Measurements from ENCODE around the gene KMT2E. TPM values are rescaled to one million over a fixed set of nuclear protein-coding genes. Genes with fewer than 3 reads are reported as not detected.

Gene KMT2E
- total and polyA plus RNA-seq, 2 donors (not counting 1 experiment from before 2014, with no cell fraction given), result 32.4 to 328 TPM

GRCh38 chr7:104984585-104985258 lies 29.3 kb upstream of the KMT2E start:
- TF ChIP-seq CTCF (IDR thresholded peaks at IDR 0.05) (no peak), EZH2 (IDR thresholded peaks at IDR 0.05; ENCODE audit: borderline replicate concordance, insufficient read depth, low read depth, low read length, poor library complexity, severe bottlenecking) (no peak)
- POLR2A ChIA-PET, result interaction anchor here (0.6 to 7.8 kb wide), 6 partner anchors 26 to 68 kb away, joined by 3 to 101 read pairs (median 11); partner anchors contain the start of gene KMT2E
- Histone ChIP-seq H3K36me3 (replicated peaks in 1 of 2; ENCODE audit: control extremely low read depth in 1 of 2, control insufficient read depth in 1 of 2, extremely low read depth in 1 of 2, insufficient read depth in 2 of 2, low read length in 1 of 2) (peaks cover 0 to 8% of the 10 kb centered on the region in 2 experiments), H3K4me3 (ENCODE audit: control extremely low read depth in 1 of 5, extremely low read depth in 1 of 5, insufficient read depth in 1 of 5, low read depth in 2 of 5, low read length in 4 of 5) (peak overlapping the region; percentile 48 to 87 (median 80)), H3K9me3 (ENCODE audit: control extremely low read depth in 1 of 3, control insufficient read depth in 2 of 3, insufficient read depth in 1 of 3, low read length in 2 of 3) (no peaks in the 10 kb centered on the region), H3K9ac (ENCODE audit: low read length) (peak overlapping the region; percentile 90), H3K79me2 (ENCODE audit: control insufficient read depth, insufficient read depth, low read length) (peaks cover 56% of the 10 kb centered on the region), H3K4me1 (ENCODE audit: control insufficient read depth in 2 of 2, insufficient read depth in 2 of 2, low read length in 2 of 2) (peaks cover 34 to 45% of the 10 kb centered on the region in 2 donors), H4K20me1 (ENCODE audit: control insufficient read depth, insufficient read depth, low read length, poor library complexity, severe bottlenecking) (peaks cover 5% of the 10 kb centered on the region), H3K27me3 (replicated peaks in 1 of 4; ENCODE audit: control extremely low read depth in 1 of 4, control insufficient read depth in 3 of 4, insufficient read depth in 4 of 4, low read length in 3 of 4) (no peaks in the 10 kb centered on the region), H3K4me2 (replicated peaks; ENCODE audit: low read depth, low read length, poor library complexity, severe bottlenecking) (peak overlapping the region; percentile 90), H3K27ac (ENCODE audit: low read length in 2 of 2) (peak overlapping the region in 1 of 2 donors; percentile 96), H2AFZ (ENCODE audit: insufficient read depth, low read depth, low read length, poor library complexity, severe bottlenecking) (peak overlapping the region; percentile 73)
- no peak for DNase-seq
- no peaks in the 10 kb centered on the region for H3K9me3 Mint-ChIP-seq (ENCODE audit: insufficient read depth)
- H3K27ac Mint-ChIP-seq, result peak overlapping the region; percentile 100
- intact Hi-C loops (cut with micrococcal nuclease), result loop anchor here (1.0 to 5.0 kb wide), 3 partner anchors 28 to 102 kb away; no protein-coding TSS in a partner anchor
- H3K4me3 Mint-ChIP-seq, result peak overlapping the region; percentile 99
- H3K4me1 Mint-ChIP-seq, result peaks cover 76% of the 10 kb centered on the region
- CTCF ChIA-PET, result interaction anchor here (0.7 to 11.1 kb wide), 10 partner anchors 11 to 66 kb away, joined by 3 to 282 read pairs (median 14); partner anchors contain the start of gene KMT2E
- H3K27me3 Mint-ChIP-seq, result no peaks in the 10 kb centered on the region
- ATAC-seq (ENCODE audit: low read depth), result no peak
- WGBS (ENCODE audit: insufficient coverage), result 42% methylated on average over 2 of the region's 7 CpGs

GRCh38 chr7:104985259-104985617 lies 28.8 kb upstream of the KMT2E start:
- no peak overlapping the region for H3K4me2 ChIP-seq (replicated peaks; ENCODE audit: low read depth, low read length, poor library complexity, severe bottlenecking)
- WGBS (ENCODE audit: insufficient coverage), result no CpG with 5 or more reads among the region's 1 CpG
- no peaks in the 10 kb centered on the region for H3K27me3 ChIP-seq (replicated peaks in 1 of 4; ENCODE audit: control extremely low read depth in 1 of 4, control insufficient read depth in 3 of 4, insufficient read depth in 4 of 4, low read length in 3 of 4)
- H3K9me3 ChIP-seq (ENCODE audit: control extremely low read depth in 1 of 3, control insufficient read depth in 2 of 3, insufficient read depth in 1 of 3, low read length in 2 of 3), result no peaks in the 10 kb centered on the region
- no peak overlapping the region for H3K4me3 ChIP-seq (ENCODE audit: control extremely low read depth in 1 of 5, extremely low read depth in 1 of 5, insufficient read depth in 1 of 5, low read depth in 2 of 5, low read length in 4 of 5)
- ATAC-seq (ENCODE audit: low read depth) (no peak), DNase-seq (no peak)
- ChIA-PET POLR2A (interaction anchor here (7.8 kb wide), 1 partner anchor 28 kb away, joined by 101 read pairs; the partner anchor contains the start of gene KMT2E), CTCF (interaction anchor here (1.0 to 11.1 kb wide), 6 partner anchors 28 to 66 kb away, joined by 3 to 282 read pairs (median 49); partner anchors contain the start of gene KMT2E)
- peaks cover 5% of the 10 kb centered on the region for H4K20me1 ChIP-seq (ENCODE audit: control insufficient read depth, insufficient read depth, low read length, poor library complexity, severe bottlenecking)
- peaks cover 53% of the 10 kb centered on the region for H3K79me2 ChIP-seq (ENCODE audit: control insufficient read depth, insufficient read depth, low read length)
- peak overlapping the region; percentile 73 for H2AFZ ChIP-seq (ENCODE audit: insufficient read depth, low read depth, low read length, poor library complexity, severe bottlenecking)
- peaks cover 0 to 9% of the 10 kb centered on the region in 2 experiments for H3K36me3 ChIP-seq (replicated peaks in 1 of 2; ENCODE audit: control extremely low read depth in 1 of 2, control insufficient read depth in 1 of 2, extremely low read depth in 1 of 2, insufficient read depth in 2 of 2, low read length in 1 of 2)
- peaks cover 75% of the 10 kb centered on the region for H3K4me1 Mint-ChIP-seq
- H3K9ac ChIP-seq (ENCODE audit: low read length), result no peak overlapping the region
- TF ChIP-seq EZH2 (IDR thresholded peaks at IDR 0.05; ENCODE audit: borderline replicate concordance, insufficient read depth, low read depth, low read length, poor library complexity, severe bottlenecking) (no peak), CTCF (IDR thresholded peaks at IDR 0.05) (no peak)
- peak overlapping the region in 1 of 2 donors; percentile 96 for H3K27ac ChIP-seq (ENCODE audit: low read length in 2 of 2)
- H3K27me3 Mint-ChIP-seq, result no peaks in the 10 kb centered on the region
- intact Hi-C loops (cut with micrococcal nuclease), result no loop called here
- H3K4me3 Mint-ChIP-seq, result peak overlapping the region; percentile 99
- peak overlapping the region; percentile 100 for H3K27ac Mint-ChIP-seq
- no peaks in the 10 kb centered on the region for H3K9me3 Mint-ChIP-seq (ENCODE audit: insufficient read depth)
- peaks cover 34 to 45% of the 10 kb centered on the region in 2 donors for H3K4me1 ChIP-seq (ENCODE audit: control insufficient read depth in 2 of 2, insufficient read depth in 2 of 2, low read length in 2 of 2)
